Measurements from ENCODE around the gene HSPBP1. TPM values are rescaled to one million over a fixed set of nuclear protein-coding genes. Genes with fewer than 3 reads are reported as not detected.

HSPBP1 gene
- polyA plus RNA-seq, 1 donor from 2014 or later: 61.1 TPM

GRCh38 chr19:55213547-55213946 is 66.4 kb downstream of the HSPBP1 start:
- no peaks in the 10 kb centered on the region for H3F3A ChIP-seq (ENCODE audit: insufficient read depth, low read length, poor library complexity, severe bottlenecking)
- no peak overlapping the region for H3K27ac ChIP-seq (ENCODE audit: low read length)
- H3K4me2 ChIP-seq (ENCODE audit: low read length): no peak overlapping the region
- H3K27me3 ChIP-seq (ENCODE audit: insufficient read depth, low read depth, low read length): no peaks in the 10 kb centered on the region
- H2AFZ ChIP-seq (ENCODE audit: low read depth, low read length): no peak overlapping the region
- H4K20me1 ChIP-seq (ENCODE audit: insufficient read depth): no peaks in the 10 kb centered on the region
- no peaks in the 10 kb centered on the region for H3K9me3 ChIP-seq (ENCODE audit: low read length)
- H3K36me3 ChIP-seq (ENCODE audit: insufficient read depth, low read length): no peaks in the 10 kb centered on the region
- H3K9me2 ChIP-seq (ENCODE audit: insufficient read depth, low read length): no peaks in the 10 kb centered on the region
- H3K79me2 ChIP-seq (replicated peaks; ENCODE audit: insufficient read depth, low read length): no peaks in the 10 kb centered on the region
- no peak overlapping the region for H3K9ac ChIP-seq (ENCODE audit: low read length)
- no peak for TF ChIP-seq REST (IDR thresholded peaks at IDR 0.05; ENCODE audit: borderline replicate concordance)
- TF ChIP-seq TAF1 (IDR thresholded peaks at IDR 0.05; ENCODE audit: low read depth): no peak
- TF ChIP-seq RAD21 (conservative IDR thresholded peaks at IDR 0.05): no peak
- no peak for TF ChIP-seq POLR2AphosphoS5 (IDR thresholded peaks at IDR 0.05)
- no peak for TF ChIP-seq SMC3 (conservative IDR thresholded peaks at IDR 0.05; ENCODE audit: poor library complexity)
- H3K4me3 ChIP-seq (ENCODE audit: low read length): no peak overlapping the region

GRCh38 chr19:55212447-55212846 is 67.5 kb downstream of the HSPBP1 start:
- no peaks in the 10 kb centered on the region for H3K9me3 ChIP-seq (ENCODE audit: low read length)
- H2AFZ ChIP-seq (ENCODE audit: low read depth, low read length): no peak overlapping the region
- H3K79me2 ChIP-seq (replicated peaks; ENCODE audit: insufficient read depth, low read length): no peaks in the 10 kb centered on the region
- H4K20me1 ChIP-seq (ENCODE audit: insufficient read depth): no peaks in the 10 kb centered on the region
- no peak overlapping the region for H3K9ac ChIP-seq (ENCODE audit: low read length)
- no peak overlapping the region for H3K4me2 ChIP-seq (ENCODE audit: low read length)
- no peaks in the 10 kb centered on the region for H3F3A ChIP-seq (ENCODE audit: insufficient read depth, low read length, poor library complexity, severe bottlenecking)
- H3K36me3 ChIP-seq (ENCODE audit: insufficient read depth, low read length): no peaks in the 10 kb centered on the region
- no peak overlapping the region for H3K4me3 ChIP-seq (ENCODE audit: low read length)
- no peaks in the 10 kb centered on the region for H3K9me2 ChIP-seq (ENCODE audit: insufficient read depth, low read length)
- H3K27me3 ChIP-seq (ENCODE audit: insufficient read depth, low read depth, low read length): no peaks in the 10 kb centered on the region
- TF ChIP-seq SMC3 (conservative IDR thresholded peaks at IDR 0.05; ENCODE audit: poor library complexity): peak; percentile 59
- no peak for TF ChIP-seq EP300 (conservative IDR thresholded peaks at IDR 0.05; ENCODE audit: poor library complexity, severe bottlenecking)
- TF ChIP-seq RAD21 (conservative IDR thresholded peaks at IDR 0.05): peak; percentile 47
- peak; percentile 58 for TF ChIP-seq CTCF (IDR thresholded peaks at IDR 0.05; ENCODE audit: poor library complexity, severe bottlenecking)
- no peak overlapping the region for H3K27ac ChIP-seq (ENCODE audit: low read length)

Small RNAs within 50 kb of the gene (small RNA-seq; reads per million reads assigned to genes)
- gene MIR6802 (0 to 3.0 (median 0) reads per million in 3 experiments), gene MIR6803 (0 to 0.58 (median 0.56) reads per million in 3 experiments), gene MIR6804 (0 to 1.2 (median 0.39) reads per million in 3 experiments)

Other genes with a start within 250 kb of the HSPBP1 start
- gene GP6, start 241.8 kb downstream of the HSPBP1 start, polyA plus RNA-seq: 0.31 TPM in 1 of 2 replicates, not detected in the other
- 9.8 and 14.2 TPM in 2 replicates for gene RDH13, start 217.0 kb downstream of the HSPBP1 start, polyA plus RNA-seq
- gene EPS8L1, start 204.2 kb downstream of the HSPBP1 start, polyA plus RNA-seq: 25.5 and 28.0 TPM in 2 replicates
- gene PPP1R12C, start 162.5 kb downstream of the HSPBP1 start, polyA plus RNA-seq: 109 and 137 TPM in 2 replicates
- 4.0 and 6.2 TPM in 2 replicates for gene TNNT1, start 130.9 kb downstream of the HSPBP1 start, polyA plus RNA-seq
- 22.5 and 22.6 TPM in 2 replicates for gene TNNI3, start 122.4 kb downstream of the HSPBP1 start, polyA plus RNA-seq
- 0.38 and 2.2 TPM in 2 replicates for gene DNAAF3, start 113.5 kb downstream of the HSPBP1 start, polyA plus RNA-seq
- 210 and 237 TPM in 2 replicates for gene SYT5, start 99.8 kb downstream of the HSPBP1 start, polyA plus RNA-seq
- 0.54 and 0.56 TPM in 2 replicates for gene PTPRH, start 70.6 kb downstream of the HSPBP1 start, polyA plus RNA-seq
- 0.84 and 2.3 TPM in 2 replicates for gene TMEM86B, start 51.3 kb downstream of the HSPBP1 start, polyA plus RNA-seq
- gene PPP6R1, start 21.1 kb downstream of the HSPBP1 start, polyA plus RNA-seq: 20.0 and 33.0 TPM in 2 replicates
- gene BRSK1, start 3.9 kb upstream of the HSPBP1 start, polyA plus RNA-seq: 213 and 244 TPM in 2 replicates
- not detected in 2 replicates for gene TMEM150B, start 45.2 kb upstream of the HSPBP1 start, polyA plus RNA-seq
- gene KMT5C, start 59.8 kb upstream of the HSPBP1 start, polyA plus RNA-seq: 50.9 and 72.1 TPM in 2 replicates
- 0.17 TPM in 1 of 2 replicates, not detected in the other for gene COX6B2, start 74.6 kb upstream of the HSPBP1 start, polyA plus RNA-seq
- gene GARIN5B, start 83.2 kb upstream of the HSPBP1 start, polyA plus RNA-seq: not detected in 2 replicates
- gene IL11, start 90.4 kb upstream of the HSPBP1 start, polyA plus RNA-seq: 0.62 and 1.7 TPM in 2 replicates
- gene TMEM190, start 96.7 kb upstream of the HSPBP1 start, polyA plus RNA-seq: not detected in 2 replicates
- not detected in 2 replicates for gene TMEM238, start 104.2 kb upstream of the HSPBP1 start, polyA plus RNA-seq
- gene RPL28, start 105.8 kb upstream of the HSPBP1 start, polyA plus RNA-seq: 135 and 195 TPM in 2 replicates
- gene UBE2S, start 127.7 kb upstream of the HSPBP1 start, polyA plus RNA-seq: 119 and 188 TPM in 2 replicates
- gene SHISA7, start 163.2 kb upstream of the HSPBP1 start, polyA plus RNA-seq: 4.5 and 7.1 TPM in 2 replicates
- 47.7 and 48.1 TPM in 2 replicates for gene ISOC2, start 181.5 kb upstream of the HSPBP1 start, polyA plus RNA-seq
- 0.19 and 3.0 TPM in 2 replicates for gene C19orf85, start 184.6 kb upstream of the HSPBP1 start, polyA plus RNA-seq
- 0.37 and 0.68 TPM in 2 replicates for gene ZNF628, start 196.5 kb upstream of the HSPBP1 start, polyA plus RNA-seq
- 129 and 145 TPM in 2 replicates for gene NAT14, start 205.1 kb upstream of the HSPBP1 start, polyA plus RNA-seq
- 0.45 and 1.4 TPM in 2 replicates for gene SSC5D, start 208.3 kb upstream of the HSPBP1 start, polyA plus RNA-seq

Measured in neural cell (in vitro differentiated cells).